ENCODE measurements around the gene RNF26. TPM values are rescaled to one million over a fixed set of nuclear protein-coding genes. Genes with fewer than 3 reads are reported as not detected.

The RNF26 gene
- total RNA-seq (10 to 100 TPM in 6 of 7 donors, 1 to 10 TPM in 1; 7.0 to 25.8 (median 22.0) TPM), polyA plus RNA-seq (10 to 100 TPM; 14.9 to 18.1 TPM)
- long read RNA-seq, donor 1, transcript RNF26-201 (1 exons, 2,787 nt), result major isoform, 137 of 137 reads
- long read RNA-seq, donor 1, partial matches to known transcripts, result 0 of 137 reads
- long read RNA-seq, donor 1, other reads (novel, unspliced or antisense), result 0 of 137 reads
- long read RNA-seq, donor 2, transcript RNF26-201 (1 exons, 2,787 nt), result major isoform, 29 of 29 reads
- long read RNA-seq, donor 2, partial matches to known transcripts, result 0 of 29 reads
- long read RNA-seq, donor 2, other reads (novel, unspliced or antisense), result 0 of 29 reads
- long read RNA-seq, donor 3, transcript RNF26-201 (1 exons, 2,787 nt), result major isoform, 66 of 66 reads
- long read RNA-seq, donor 3, partial matches to known transcripts, result 0 of 66 reads
- long read RNA-seq, donor 3, other reads (novel, unspliced or antisense), result 0 of 66 reads

DNA sequence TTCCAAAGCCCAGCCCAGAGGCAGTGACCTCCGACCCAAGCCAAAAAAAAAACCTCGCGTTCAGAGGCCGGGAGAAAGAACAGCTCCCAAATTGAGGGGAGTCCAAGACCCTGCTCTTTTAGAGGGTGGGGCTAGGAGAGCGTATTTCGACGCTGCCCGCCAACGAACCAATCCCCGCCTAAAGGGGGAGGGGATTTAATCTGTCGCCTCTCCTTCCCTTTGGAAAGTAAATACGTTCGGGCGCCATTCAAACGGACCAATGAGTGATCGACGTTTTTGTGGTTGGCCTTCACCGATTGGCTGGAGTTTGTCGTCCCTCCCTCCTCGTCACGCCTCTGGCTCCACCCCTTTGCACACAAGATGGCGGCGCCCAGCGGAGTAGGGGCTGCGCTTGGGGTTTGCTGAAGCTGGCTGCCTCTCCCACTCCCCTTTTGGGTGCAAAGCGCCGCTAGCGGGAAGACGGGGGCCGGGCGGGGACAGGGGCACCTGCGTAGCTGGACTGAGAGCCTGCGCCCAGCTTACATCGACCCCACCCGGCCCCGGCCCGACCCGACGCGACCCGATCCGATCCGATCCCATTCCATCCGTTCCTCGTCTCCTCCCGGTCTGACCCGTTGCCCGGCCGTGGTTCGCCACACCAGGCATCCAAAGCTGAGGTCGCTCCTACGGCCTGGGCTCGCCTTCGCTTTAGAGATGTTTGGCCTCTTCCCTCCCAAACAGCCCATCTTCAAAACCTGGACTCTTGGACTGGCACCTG, at the start of gene RNF26:
Gene RNF26, plus strand, starts transcription at position 354 of the 757 bp plus-strand sequence. CDS start 596 bp downstream, outside the sequence.
- WGBS, 3 donors, result 0% methylated on average over 54 of the region's 54 CpGs
- Histone ChIP-seq H3K27ac (peak within 1 kb of the TSS; percentile 80 to 81), H3K4me1 (ENCODE audit: insufficient read depth) (peaks cover 8% of the 10 kb centered on the region), H3K36me3 (no peaks in the 10 kb centered on the region), H3K9me3 (no peaks in the 10 kb centered on the region), H3K27me3 (no peaks in the 10 kb centered on the region), H3K4me3 (peak within 1 kb of the TSS; percentile 80)
- TF ChIP-seq POLR2A (IDR thresholded peaks at IDR 0.05), result peak; percentile 77
- TF ChIP-seq, protein P1, sequence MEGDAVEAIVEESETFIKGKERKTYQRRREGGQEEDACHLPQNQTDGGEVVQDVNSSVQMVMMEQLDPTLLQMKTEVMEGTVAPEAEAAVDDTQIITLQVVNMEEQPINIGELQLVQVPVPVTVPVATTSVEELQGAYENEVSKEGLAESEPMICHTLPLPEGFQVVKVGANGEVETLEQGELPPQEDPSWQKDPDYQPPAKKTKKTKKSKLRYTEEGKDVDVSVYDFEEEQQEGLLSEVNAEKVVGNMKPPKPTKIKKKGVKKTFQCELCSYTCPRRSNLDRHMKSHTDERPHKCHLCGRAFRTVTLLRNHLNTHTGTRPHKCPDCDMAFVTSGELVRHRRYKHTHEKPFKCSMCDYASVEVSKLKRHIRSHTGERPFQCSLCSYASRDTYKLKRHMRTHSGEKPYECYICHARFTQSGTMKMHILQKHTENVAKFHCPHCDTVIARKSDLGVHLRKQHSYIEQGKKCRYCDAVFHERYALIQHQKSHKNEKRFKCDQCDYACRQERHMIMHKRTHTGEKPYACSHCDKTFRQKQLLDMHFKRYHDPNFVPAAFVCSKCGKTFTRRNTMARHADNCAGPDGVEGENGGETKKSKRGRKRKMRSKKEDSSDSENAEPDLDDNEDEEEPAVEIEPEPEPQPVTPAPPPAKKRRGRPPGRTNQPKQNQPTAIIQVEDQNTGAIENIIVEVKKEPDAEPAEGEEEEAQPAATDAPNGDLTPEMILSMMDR (IDR thresholded peaks at IDR 0.05), result no peak
- peak; percentile 94 to 97 (median 95) for DNase-seq
- intact Hi-C loops (cut with DNase I), result loop anchor here in 1 of 4 donors (10.0 kb wide), 1 partner anchor 240 kb away; a partner anchor contains a TSS

DNA sequence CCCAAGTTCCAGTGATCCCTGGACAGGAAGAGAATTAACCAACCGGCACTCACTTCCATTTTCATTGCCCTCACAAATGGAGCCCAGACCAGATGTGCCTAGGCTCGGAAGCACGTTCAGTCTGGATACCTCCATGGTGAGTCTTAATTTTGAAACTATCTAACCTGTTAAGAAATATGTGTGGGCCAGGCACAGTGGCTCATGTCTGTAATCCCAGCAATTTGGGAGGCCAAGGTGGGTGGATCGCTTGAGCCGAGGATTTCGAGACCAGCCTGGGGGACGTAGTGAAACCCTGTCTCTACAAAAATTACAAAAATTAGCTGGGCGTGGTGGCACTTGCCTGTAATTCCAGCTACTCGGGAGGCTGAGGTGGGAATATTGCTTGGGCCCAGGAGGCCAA, 48.9 kb upstream of the RNF26 start:
- H3K36me3 ChIP-seq, result no peaks in the 10 kb centered on the region
- intact Hi-C loops (cut with DNase I), result loop anchor here in 1 of 4 donors (10.0 kb wide), 1 partner anchor 71 kb away; no protein-coding TSS in a partner anchor
- 94 to 97% (median 95%) methylated on average over 9 of the region's 9 CpGs for WGBS, 3 donors
- TF ChIP-seq POLR2A (IDR thresholded peaks at IDR 0.05), result no peak
- TF ChIP-seq, protein P1 (IDR thresholded peaks at IDR 0.05), result no peak
- no peak for TF ChIP-seq EP300 (IDR thresholded peaks at IDR 0.05)
- no peaks in the 10 kb centered on the region for H3K27me3 ChIP-seq
- no peaks in the 10 kb centered on the region for H3K9me3 ChIP-seq
- H3K4me3 ChIP-seq, result no peak overlapping the region
- DNase-seq, result no peak
- no peak overlapping the region for H3K27ac ChIP-seq
- no peaks in the 10 kb centered on the region for H3K4me1 ChIP-seq (ENCODE audit: insufficient read depth)

DNA sequence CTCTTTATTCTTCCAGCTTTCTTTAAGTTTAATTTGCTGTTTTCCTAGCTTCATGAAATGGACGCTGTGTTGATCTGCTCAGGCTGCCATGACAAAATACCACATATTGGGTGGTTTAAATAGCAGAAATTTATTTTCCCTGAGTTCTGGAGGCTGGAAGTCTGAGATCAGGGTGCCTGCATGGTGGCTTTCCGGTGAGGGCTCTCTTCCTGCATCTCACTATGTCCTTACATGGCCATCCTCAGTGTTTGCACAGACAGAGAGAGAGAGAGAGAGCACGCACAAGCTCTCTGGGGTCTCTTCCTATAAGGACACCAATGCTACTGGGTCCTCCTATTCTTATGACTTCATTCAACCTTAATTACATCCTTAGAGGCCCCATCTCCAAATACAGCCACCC, 46.1 kb upstream of the RNF26 start:
- H3K9me3 ChIP-seq, result no peaks in the 10 kb centered on the region
- H3K27ac ChIP-seq, result no peak overlapping the region
- no peaks in the 10 kb centered on the region for H3K27me3 ChIP-seq
- intact Hi-C loops (cut with DNase I), result loop anchor here in 1 of 4 donors (10.0 kb wide), 1 partner anchor 73 kb away; no protein-coding TSS in a partner anchor
- no peak overlapping the region for H3K4me3 ChIP-seq
- no peak for DNase-seq
- H3K4me1 ChIP-seq (ENCODE audit: insufficient read depth), result no peaks in the 10 kb centered on the region
- TF ChIP-seq POLR2A (IDR thresholded peaks at IDR 0.05) (no peak), EP300 (IDR thresholded peaks at IDR 0.05) (no peak)
- TF ChIP-seq, protein P1 (IDR thresholded peaks at IDR 0.05), result no peak
- WGBS, 3 donors, result 91 to 97% (median 92%) methylated on average over 3 of the region's 3 CpGs
- no peaks in the 10 kb centered on the region for H3K36me3 ChIP-seq

DNA sequence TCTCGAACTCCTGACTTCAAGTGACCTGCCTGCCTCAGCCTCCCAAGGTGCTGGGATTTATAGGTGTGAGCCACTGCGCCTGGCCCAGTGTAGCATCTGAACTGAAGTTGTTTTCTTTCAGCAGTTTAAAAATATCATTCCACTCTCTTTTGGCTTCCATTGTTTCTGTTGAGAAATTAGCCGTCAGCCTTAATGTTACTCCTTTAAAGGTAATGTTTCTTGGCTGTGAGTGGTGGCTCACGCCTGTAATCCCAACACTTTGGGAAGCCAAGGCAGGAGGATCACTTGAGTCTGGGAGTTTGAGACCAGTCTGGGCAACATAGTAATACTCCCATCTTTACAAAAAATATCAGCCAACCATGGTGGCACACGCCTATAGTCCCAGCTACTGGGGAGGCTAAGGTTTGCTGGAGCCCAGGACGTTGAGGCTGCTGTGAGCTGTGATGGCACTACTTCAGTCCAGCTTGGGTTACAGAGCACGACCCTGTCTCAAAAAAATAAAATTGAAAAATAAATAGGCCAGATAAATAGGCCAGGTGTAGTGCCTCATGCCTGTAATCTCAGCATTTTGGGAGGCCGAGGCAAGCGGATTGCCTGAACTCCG, 43.3 kb upstream of the RNF26 start:
- H3K9me3 ChIP-seq, result no peaks in the 10 kb centered on the region
- H3K27me3 ChIP-seq, result no peaks in the 10 kb centered on the region
- H3K4me3 ChIP-seq, result no peak overlapping the region
- TF ChIP-seq POLR2A (IDR thresholded peaks at IDR 0.05) (no peak), EP300 (IDR thresholded peaks at IDR 0.05) (no peak)
- TF ChIP-seq, protein P1 (IDR thresholded peaks at IDR 0.05), result no peak
- no peaks in the 10 kb centered on the region for H3K4me1 ChIP-seq (ENCODE audit: insufficient read depth)
- H3K27ac ChIP-seq, result no peak overlapping the region
- intact Hi-C loops (cut with DNase I), result no loop called here
- H3K36me3 ChIP-seq, result no peaks in the 10 kb centered on the region
- no peak for DNase-seq
- 95 to 99% (median 98%) methylated on average over 10 of the region's 10 CpGs for WGBS, 3 donors
